GF-D8 (cell line): ENCODE measurements around the gene ZNF841.
"Not testable (repeated sequence)": the region's sequence is repeated elsewhere in the genome, so short reads cannot be mapped to it uniquely, and the experiment has no call there.

Source experiments
- DNase-seq: peaks from one replicate; lab custom pipeline; 2025; lab: John Stamatoyannopoulos, UW

The ZNF841 gene

GRCh38 chr19:52095172-52096014 lies at the start of gene ZNF841:
ZNF841 (minus strand) TSS chr19:52095765; CDS start chr19:52084801, 10,964 bp downstream.
- peak; percentile 84 for DNase-seq

GRCh38 chr19:52142001-52142595 lies 46.5 kb upstream of the ZNF841 start:
- DNase-seq, result no peak

GRCh38 chr19:52141203-52141602 lies 45.6 kb upstream of the ZNF841 start:
- DNase-seq, result no peak

- no peak for DNase-seq
Observed at GRCh38 chr19:52140032-52140710, 44.6 kb upstream of the ZNF841 start.

GRCh38 chr19:52139252-52140031 lies 43.9 kb upstream of the ZNF841 start, which contains the start of gene ZNF616:
ZNF616 (minus strand) TSS chr19:52139938; CDS start chr19:52130512, 9,426 bp downstream.
- peak; percentile 82 for DNase-seq

GRCh38 chr19:52138983-52139251 lies 43.4 kb upstream of the ZNF841 start:
- no peak for DNase-seq

GRCh38 chr19:52138278-52138982 lies 42.9 kb upstream of the ZNF841 start:
- peak; percentile 13 for DNase-seq

GRCh38 chr19:52120286-52120685 lies 24.7 kb upstream of the ZNF841 start:
- no peak for DNase-seq

- DNase-seq, result no peak
Observed at GRCh38 chr19:52115526-52116053, 20.0 kb upstream of the ZNF841 start.

GRCh38 chr19:52114691-52115090 lies 19.1 kb upstream of the ZNF841 start:
- DNase-seq, result no peak

GRCh38 chr19:52112624-52113023 lies 17.1 kb upstream of the ZNF841 start:
- no peak for DNase-seq

- no peak for DNase-seq
Observed at GRCh38 chr19:52110780-52111179, 15.2 kb upstream of the ZNF841 start.

GRCh38 chr19:52102782-52103181 lies 7.2 kb upstream of the ZNF841 start:
- DNase-seq, result no peak

- DNase-seq, result no peak
Observed at GRCh38 chr19:52101866-52102562, 6.4 kb upstream of the ZNF841 start.

- DNase-seq, result no peak
Observed at GRCh38 chr19:52099497-52100138, 4.1 kb upstream of the ZNF841 start.

- DNase-seq, result not testable (repeated sequence)
Observed at GRCh38 chr19:52096416-52096815, 851 bp upstream of the ZNF841 start.

- no peak for DNase-seq
Observed at GRCh38 chr19:52094526-52095130, 937 bp downstream of the ZNF841 start.

GRCh38 chr19:52086481-52086880 lies 9.1 kb downstream of the ZNF841 start:
- DNase-seq, result no peak

GRCh38 chr19:52070496-52070895 lies 25.1 kb downstream of the ZNF841 start:
- no peak for DNase-seq

GRCh38 chr19:52069653-52070052 lies 25.9 kb downstream of the ZNF841 start:
- DNase-seq, result no peak
